IPS-15b (cell line): ENCODE measurements around the gene KRT3.

Experiments used
- H3K27me3 ChIP-seq: one replicate; pipeline ENCODE4 v1.6.1; 2013; ENCODE audit warnings: low read length; ENCODE audit not compliant: control insufficient read depth, insufficient read depth
- H3K36me3 ChIP-seq: one replicate; pipeline ENCODE4 v1.6.1; 2013; ENCODE audit warnings: low read length; ENCODE audit not compliant: control insufficient read depth, insufficient read depth
- H3K4me1 ChIP-seq: one replicate; pipeline ENCODE4 v1.6.1; 2013; ENCODE audit warnings: mild to moderate bottlenecking, low read length; ENCODE audit not compliant: control insufficient read depth, insufficient read depth
- H3K4me3 ChIP-seq: one replicate; pipeline ENCODE4 v1.5.1; 2013; ENCODE audit warnings: low read depth, low read length
- H3K9ac ChIP-seq: one replicate; pipeline ENCODE4 v1.6.1; 2013; ENCODE audit warnings: low read depth, mild to moderate bottlenecking, low read length
- H3K9me3 ChIP-seq: one replicate; pipeline ENCODE4 v1.6.1; 2013; ENCODE audit warnings: mild to moderate bottlenecking, low read length; ENCODE audit not compliant: control insufficient read depth, insufficient read depth

Gene KRT3

DNA sequence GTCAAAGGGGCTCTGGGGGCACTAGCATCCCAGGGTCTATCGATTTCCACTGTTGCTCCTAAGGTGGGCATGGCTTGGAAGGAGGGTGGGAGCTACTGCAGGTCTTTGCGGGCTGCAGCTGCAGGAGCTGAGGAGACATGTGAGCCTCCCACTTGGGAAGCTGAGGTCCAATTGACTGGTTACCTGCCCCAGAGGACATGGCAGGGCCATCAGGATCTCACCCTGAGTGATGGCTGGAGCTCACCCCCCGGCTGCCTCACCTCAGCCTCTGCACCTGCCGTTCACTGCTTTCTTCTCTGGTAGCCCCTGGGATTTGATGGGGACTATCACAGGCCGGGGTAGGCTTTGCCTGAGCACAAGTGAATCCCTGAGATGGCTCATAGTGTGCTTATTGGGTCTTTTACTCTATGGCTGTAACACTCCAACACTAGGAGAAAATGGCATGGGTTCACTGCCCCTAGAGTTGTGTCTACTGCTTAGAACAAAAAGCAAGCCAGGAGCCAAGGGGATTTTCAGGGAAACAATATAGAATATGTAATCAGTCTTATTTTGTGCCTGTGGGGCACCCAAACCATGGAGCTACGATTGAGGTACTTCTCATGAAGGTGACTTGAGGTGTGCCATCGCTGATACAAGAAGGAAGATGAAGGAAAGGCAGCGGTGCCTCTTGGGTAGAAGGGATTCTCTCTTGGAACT, 21.2 kb upstream of the KRT3 start:
- no peaks in the 10 kb centered on the region for H3K4me1 ChIP-seq
- no peaks in the 10 kb centered on the region for H3K9me3 ChIP-seq
- H3K36me3 ChIP-seq: no peaks in the 10 kb centered on the region
- H3K4me3 ChIP-seq: no peak overlapping the region
- H3K27me3 ChIP-seq: no peaks in the 10 kb centered on the region
- H3K9ac ChIP-seq: no peak overlapping the region

DNA sequence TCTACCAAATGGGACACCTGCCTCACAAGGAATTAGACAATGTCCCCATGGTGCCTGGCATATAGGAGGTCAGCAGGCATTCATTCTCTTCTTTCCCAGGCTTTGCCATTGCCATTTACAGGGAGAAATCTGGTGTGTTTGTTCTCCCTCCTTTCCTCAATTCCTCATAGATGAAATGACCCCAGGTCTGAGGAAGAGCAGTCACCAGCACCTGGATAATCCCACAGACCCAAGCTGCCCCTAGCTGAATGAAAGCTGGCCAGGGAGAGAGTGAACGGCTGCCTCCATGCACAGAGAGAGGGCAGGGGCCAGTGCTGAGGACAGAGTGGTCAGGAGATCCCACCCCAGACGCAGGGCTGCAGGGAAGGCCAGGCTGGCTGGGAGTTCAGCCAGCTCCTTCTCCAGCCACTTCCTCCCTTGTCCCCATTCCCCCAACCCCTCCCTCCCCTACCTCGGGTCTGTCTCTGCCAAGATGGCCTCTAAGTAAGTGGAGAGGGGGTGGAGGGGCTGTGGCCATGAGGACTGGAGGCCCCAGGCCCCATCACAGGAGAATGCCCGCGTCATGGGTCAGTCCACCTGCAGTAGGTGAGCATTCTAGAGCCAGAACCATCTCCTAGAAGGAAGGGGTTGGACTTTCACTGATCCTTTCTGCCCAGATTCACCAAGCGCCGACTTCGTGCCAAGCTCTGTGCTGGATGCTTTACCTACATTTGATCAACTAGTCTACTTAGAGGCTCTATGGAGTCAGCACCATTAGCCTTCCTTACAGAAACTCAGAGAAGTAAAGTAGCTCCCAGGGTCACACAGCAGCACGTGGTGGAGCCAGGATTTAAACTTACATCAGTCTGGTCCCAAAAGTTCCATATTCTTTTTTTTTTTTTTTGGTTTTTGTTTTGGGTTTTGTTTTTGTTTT, 20.0 kb upstream of the KRT3 start:
- no peaks in the 10 kb centered on the region for H3K27me3 ChIP-seq
- H3K36me3 ChIP-seq: no peaks in the 10 kb centered on the region
- H3K9ac ChIP-seq: no peak overlapping the region
- H3K9me3 ChIP-seq: no peaks in the 10 kb centered on the region
- no peak overlapping the region for H3K4me3 ChIP-seq
- H3K4me1 ChIP-seq: no peaks in the 10 kb centered on the region

DNA sequence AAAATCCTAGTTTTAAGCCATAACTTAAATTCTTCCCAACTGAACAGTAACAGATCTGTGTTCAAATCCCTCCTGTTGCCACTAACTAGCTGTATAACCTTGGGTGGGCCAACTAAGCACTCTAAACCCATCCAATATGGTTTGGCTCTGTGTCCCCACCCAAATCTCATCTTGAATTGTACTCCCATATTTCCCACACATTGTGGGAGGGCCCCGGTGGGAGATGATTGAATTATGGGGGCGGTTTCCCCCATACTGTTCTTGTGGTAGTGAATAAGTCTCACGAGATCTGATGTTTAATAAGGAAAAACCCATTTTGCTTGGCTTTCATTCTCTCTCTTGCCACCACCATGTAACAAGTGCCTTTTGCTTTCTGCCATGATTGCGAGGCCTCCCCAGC, 19.2 kb upstream of the KRT3 start:
- Histone ChIP-seq H3K36me3 (no peaks in the 10 kb centered on the region), H3K9me3 (no peaks in the 10 kb centered on the region), H3K9ac (no peak overlapping the region), H3K4me1 (no peaks in the 10 kb centered on the region), H3K4me3 (no peak overlapping the region), H3K27me3 (no peaks in the 10 kb centered on the region)

DNA sequence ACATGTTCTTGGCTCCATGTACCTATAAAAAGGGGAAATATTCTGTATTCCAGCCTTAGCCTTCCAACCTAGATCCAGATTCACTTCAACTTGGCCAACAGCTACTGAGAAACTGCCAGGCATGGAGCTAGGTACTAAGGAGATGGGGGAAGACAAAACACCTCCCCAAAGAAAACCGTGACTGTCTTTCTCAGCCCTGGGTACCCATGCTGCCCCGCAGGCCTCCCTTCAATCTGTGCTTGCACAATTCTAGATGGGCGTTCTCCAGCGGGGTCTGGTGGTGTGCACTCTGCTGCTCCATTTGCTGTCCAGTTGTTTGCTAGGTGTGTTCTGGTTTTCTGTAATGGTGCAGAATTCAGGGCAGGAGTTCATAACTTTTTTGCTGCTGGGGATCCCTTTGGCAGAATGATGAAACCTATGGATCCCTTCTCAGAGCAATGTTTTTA, 18.8 kb upstream of the KRT3 start:
- no peaks in the 10 kb centered on the region for H3K36me3 ChIP-seq
- H3K9ac ChIP-seq: no peak overlapping the region
- H3K4me3 ChIP-seq: no peak overlapping the region
- H3K27me3 ChIP-seq: no peaks in the 10 kb centered on the region
- no peaks in the 10 kb centered on the region for H3K9me3 ChIP-seq
- no peaks in the 10 kb centered on the region for H3K4me1 ChIP-seq

DNA sequence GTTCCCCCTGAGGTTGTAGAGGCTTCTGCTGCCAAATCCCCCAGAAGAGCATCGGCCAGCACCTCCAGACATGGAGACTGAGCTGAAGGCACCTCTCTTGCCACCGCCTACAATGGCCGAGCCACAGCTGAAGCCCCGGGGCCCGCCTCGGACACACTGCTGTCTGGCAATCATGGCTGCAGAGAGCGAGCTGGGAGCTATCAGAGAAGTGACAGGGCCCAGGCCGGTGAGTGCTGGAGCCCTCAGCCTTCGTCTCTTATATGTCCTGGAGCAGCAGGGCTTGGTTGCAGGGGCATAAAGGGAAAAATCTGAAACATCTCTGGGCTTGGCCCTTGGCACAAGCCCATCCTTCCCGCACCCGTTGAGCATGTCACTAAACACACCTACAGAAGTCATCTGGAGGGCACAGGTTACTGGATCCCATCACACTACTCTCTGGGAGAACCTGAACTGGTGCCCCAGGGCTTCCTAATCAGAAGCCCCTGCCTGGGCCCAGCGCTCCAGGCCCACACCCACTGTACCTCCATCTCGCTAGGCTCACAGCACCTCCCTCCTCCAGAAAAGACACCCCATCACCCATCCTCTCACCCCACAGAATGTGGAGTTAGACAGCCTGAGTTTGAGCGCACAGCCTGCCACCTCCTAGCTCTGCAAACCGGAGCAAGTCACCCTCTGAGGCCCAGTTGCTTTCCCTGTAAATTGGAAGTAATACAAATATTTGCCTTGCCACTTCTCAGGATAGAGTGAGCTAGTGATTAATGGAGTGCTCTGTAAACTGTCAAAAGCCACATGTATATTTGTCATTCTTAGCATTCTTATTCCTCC, 18.2 kb upstream of the KRT3 start, which contains the start of gene KRT4:
KRT4 (minus strand) TSS at position 232 of the 825 bp plus-strand sequence; CDS start at position 174, 58 bp downstream.
- no peaks in the 10 kb centered on the region for H3K27me3 ChIP-seq
- no peaks in the 10 kb centered on the region for H3K9me3 ChIP-seq
- H3K4me3 ChIP-seq: no peak within 1 kb of the TSS
- H3K4me1 ChIP-seq: no peaks in the 10 kb centered on the region
- no peak within 1 kb of the TSS for H3K9ac ChIP-seq
- no peaks in the 10 kb centered on the region for H3K36me3 ChIP-seq

DNA sequence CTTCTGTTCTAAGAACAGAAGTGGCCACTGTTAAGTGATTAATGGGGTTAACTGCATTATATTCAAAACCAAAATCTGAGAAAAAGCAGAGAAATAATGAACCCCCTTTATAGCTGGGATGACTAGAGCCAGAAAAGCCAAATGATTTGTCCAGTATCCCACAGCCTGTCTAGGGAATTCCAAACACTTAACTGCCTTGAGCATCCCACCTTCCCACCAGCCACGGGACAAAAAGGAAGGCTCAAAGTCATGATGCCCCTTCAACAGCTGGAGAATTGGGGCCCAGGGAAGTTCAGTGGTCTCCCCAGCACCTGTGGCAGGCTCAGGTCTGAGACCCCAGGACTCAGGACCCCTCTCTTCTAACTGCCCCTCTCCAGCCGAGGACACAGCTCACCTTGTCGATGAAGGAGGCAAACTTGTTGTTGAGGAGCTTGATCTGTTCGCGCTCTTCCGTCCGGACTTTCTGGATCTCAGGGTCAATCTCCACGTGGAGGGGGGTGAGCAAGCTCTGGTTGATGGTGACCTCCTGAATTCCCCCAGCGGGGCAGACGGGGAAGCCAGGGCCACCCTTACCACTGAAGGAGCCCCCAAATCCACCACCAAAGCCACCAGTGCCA, 17.4 kb upstream of the KRT3 start:
- H3K36me3 ChIP-seq: no peaks in the 10 kb centered on the region
- no peaks in the 10 kb centered on the region for H3K9me3 ChIP-seq
- no peaks in the 10 kb centered on the region for H3K27me3 ChIP-seq
- no peak overlapping the region for H3K4me3 ChIP-seq
- H3K4me1 ChIP-seq: no peaks in the 10 kb centered on the region
- no peak overlapping the region for H3K9ac ChIP-seq

DNA sequence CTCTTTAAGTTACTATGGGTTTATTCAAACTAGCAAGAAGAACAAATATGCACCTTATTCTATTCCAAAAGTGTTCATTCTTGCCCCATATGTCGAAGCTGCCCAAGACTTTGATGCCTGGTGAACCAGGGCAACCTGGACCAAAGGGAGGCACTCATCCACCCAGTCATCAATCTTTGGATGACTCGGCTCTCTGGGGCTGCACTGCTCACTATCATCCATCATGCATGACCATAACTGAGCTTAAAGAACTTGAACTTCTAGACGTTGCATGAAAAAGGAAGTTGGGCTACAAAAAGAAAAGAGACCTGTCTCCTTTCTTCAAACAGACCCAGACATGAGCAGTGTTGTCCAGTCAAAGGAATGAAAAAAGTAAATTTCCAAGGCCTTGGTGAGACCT, 16.8 kb upstream of the KRT3 start:
- no peak overlapping the region for H3K9ac ChIP-seq
- H3K27me3 ChIP-seq: no peaks in the 10 kb centered on the region
- H3K4me3 ChIP-seq: no peak overlapping the region
- H3K36me3 ChIP-seq: no peaks in the 10 kb centered on the region
- H3K4me1 ChIP-seq: no peaks in the 10 kb centered on the region
- H3K9me3 ChIP-seq: no peaks in the 10 kb centered on the region

DNA sequence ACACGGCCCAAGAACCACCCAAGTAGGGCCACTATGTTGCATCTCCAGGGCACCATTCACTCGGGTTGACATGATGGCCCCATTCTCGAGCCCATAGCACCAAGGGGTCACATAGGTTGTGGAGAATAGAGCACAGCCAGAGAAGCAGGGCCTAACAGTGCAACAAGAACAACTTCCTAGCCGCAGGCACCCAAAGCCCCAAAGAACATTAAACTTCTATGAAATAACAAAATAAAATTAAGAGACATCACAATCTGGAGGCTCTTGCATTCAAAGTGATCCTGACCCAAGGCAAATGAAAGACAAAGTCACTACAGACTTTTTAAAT, 16.1 kb upstream of the KRT3 start:
- Histone ChIP-seq H3K4me1 (no peaks in the 10 kb centered on the region), H3K9me3 (no peaks in the 10 kb centered on the region), H3K27me3 (no peaks in the 10 kb centered on the region), H3K36me3 (no peaks in the 10 kb centered on the region), H3K9ac (no peak overlapping the region), H3K4me3 (no peak overlapping the region)

DNA sequence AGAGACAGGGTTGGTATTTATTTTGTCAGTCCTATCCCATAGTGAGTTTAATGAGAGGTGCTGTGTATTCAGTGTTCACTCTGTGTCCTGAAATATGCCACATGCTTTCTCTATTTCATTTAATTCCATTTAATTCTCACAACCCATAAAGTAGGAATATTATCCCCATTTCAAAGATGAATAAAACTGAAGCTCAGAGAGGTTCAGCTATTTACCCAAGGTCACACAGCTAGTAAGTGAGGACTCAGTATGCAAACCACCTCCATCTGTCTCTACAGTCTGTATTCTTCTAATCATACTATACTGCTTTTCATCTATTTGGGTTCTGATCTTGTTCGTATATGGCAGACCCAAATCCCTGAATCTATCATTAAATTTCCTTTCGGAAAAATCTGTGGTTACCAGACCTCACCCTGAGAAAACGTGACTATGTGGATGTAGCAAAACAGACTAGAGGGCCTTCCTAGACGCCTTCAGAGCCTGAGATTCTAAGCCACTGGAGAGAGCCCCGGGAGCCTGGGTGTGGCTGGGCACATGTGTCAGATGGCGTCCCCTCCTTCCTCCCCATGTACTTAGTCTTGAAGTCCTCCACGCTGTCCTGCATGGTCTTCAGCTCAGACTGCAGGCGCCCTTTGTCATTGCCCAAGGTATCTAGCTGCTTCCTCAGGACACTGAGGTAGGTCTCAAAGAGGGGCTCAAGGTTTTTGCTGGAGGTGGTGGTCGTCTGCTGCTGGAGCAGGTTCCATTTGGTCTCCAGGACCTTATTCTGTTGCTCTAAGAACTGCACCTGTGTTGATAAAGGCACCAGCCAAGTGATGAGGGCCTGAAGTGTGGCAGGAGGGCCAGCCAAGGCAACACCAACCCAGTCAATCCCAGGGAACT, 15.5 kb upstream of the KRT3 start:
- Histone ChIP-seq H3K9me3 (no peaks in the 10 kb centered on the region), H3K4me1 (no peaks in the 10 kb centered on the region), H3K27me3 (no peaks in the 10 kb centered on the region), H3K9ac (no peak overlapping the region), H3K36me3 (no peaks in the 10 kb centered on the region), H3K4me3 (no peak overlapping the region)

DNA sequence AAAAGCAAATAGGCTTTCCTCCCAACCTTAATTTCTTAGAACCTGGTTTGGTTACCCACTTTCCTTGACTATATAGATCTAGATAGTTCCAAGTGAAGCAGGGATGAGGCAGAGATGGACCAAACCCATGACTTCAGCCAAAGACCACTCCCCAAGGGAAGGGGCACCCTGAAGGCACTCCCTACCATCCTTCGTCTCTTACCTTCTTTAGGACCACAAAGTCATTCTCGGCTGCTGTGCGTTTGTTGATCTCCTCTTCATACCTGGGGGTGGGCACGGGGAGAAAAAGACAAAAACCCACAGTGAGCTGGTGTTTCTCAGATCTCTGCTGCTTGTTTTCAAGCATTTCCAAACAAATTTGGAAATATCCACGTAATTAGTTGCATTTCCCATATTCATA, 14.6 kb upstream of the KRT3 start:
- Histone ChIP-seq H3K36me3 (no peaks in the 10 kb centered on the region), H3K4me1 (no peaks in the 10 kb centered on the region), H3K4me3 (no peak overlapping the region), H3K9ac (no peak overlapping the region), H3K9me3 (no peaks in the 10 kb centered on the region), H3K27me3 (no peaks in the 10 kb centered on the region)
